HG02973 (cell line): Measurements from ENCODE around the gene BABAM2.
"Not testable (repeated sequence)": the region's sequence is repeated elsewhere in the genome, so short reads cannot be mapped to it uniquely, and the experiment has no call there.

Experiments
- ATAC-seq: cut with Tn5 transposase; IDR thresholded peaks from one replicate; pipeline ENCODE4 v1.9.1; 2021; ENCODE audit warnings: moderate library complexity; ENCODE audit not compliant: unreplicated experiment

The BABAM2 gene

DNA sequence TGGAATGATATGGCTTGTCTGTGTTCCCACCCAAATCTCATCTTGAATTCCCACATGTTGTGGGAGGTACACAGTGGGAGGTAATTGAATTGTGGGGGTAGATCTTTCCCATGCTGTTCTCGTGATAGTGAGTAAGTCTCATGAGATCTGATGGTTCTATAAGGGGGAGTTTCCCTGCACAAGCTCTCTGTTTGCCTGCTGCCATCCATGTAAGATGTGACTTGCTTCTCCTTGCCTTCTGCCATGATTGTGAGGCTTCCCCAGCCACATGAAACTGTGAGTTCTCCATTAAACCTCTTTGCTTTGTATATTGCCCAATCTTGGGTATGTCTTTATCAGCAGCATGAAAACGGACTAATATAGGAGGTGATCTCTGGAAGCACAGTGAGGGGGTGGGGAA is 78.4 kb downstream of the BABAM2 start:
- not testable (repeated sequence) for ATAC-seq

- no peak for ATAC-seq
Observed at GRCh38 chr2:27972311-27972710, 81.8 kb downstream of the BABAM2 start.

DNA sequence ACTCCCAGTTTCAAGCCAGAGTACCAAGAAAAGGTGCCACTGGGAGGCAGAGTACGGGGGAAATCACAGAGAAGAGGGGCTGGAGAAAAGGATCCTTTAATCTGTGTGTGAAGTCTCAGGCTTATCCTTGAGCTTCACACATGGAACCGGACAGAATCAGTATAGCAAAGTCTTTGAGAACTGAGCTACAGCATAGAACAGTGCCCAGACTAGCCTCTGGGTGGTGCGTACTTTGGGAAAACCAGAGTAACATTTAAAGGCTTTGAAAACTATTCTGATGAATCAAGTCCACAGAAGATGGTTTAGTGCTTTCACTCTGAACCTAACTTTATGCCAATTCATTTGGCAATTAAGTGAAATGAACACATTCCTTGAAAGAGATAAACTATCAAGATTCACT is 83.1 kb downstream of the BABAM2 start:
- ATAC-seq, result no peak

DNA sequence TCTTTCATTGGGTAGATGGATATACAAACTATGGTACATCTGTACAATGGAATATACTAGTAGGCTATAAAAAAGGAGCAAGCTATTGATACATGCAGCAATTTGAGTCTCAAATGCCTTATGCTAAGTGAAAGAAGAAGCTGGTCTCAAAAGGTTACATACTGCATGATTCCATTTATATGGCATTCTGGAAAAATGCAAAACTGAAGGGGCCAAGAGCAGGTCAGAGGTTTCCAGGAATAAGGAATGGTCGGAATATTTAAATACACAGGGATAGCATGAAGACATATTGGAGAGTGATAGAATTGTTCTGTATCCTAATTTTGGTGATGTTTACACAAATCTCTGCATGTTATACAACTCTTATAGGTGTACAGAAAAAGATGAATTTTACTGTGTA is 85.8 kb downstream of the BABAM2 start:
- no peak for ATAC-seq

DNA sequence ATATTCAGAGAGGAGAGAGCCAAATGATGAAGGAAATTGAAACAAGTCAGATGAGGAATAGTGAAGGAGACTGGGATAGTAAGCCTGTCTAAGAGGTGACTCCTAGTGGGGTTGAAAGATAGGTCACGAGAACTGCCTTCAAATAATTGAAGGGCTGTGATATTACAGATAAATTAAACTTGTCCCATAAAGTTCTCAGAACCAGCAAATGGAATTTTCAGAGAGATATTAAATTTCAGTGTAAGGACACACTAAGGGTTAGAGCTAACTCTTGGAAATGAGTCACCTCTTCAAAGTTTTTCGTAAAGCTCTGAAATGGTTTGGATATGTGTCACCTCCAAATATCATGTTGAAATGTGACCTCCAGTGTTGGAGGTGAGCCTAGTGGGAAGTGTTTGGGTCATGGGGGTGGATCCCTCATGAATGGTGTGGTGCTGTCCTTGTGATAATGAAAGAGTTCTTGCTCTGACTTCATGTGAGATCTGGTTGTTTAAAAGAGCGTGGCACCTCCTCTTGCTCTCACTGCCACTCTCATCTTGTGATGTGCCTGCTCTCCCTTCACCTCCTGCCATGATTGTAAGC is 87.3 kb downstream of the BABAM2 start:
- no peak for ATAC-seq

DNA sequence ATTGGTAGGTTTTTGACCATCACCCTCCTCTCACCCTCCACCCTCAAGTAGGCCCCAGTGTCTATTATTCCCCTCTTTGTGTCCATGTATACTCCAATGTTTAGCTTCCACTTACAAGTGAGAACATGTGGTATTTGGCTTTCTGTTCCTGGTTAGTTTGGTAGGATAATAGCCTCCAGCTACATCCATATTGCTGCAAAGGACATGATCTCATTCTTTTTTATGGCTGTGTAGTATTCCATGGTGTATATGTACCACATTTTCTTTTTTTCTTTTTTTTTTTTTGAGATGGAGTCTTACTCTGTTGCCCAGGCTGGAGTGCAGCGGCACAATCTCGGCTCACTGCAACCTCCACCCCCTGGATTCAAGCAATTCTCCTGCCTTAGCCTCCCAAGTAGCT is 88.2 kb downstream of the BABAM2 start:
- ATAC-seq, result not testable (repeated sequence)

- ATAC-seq, result no peak
Observed at GRCh38 chr2:27980242-27980641, 89.7 kb downstream of the BABAM2 start.

- ATAC-seq, result no peak
Observed at GRCh38 chr2:27984153-27984552, 93.6 kb downstream of the BABAM2 start.

DNA sequence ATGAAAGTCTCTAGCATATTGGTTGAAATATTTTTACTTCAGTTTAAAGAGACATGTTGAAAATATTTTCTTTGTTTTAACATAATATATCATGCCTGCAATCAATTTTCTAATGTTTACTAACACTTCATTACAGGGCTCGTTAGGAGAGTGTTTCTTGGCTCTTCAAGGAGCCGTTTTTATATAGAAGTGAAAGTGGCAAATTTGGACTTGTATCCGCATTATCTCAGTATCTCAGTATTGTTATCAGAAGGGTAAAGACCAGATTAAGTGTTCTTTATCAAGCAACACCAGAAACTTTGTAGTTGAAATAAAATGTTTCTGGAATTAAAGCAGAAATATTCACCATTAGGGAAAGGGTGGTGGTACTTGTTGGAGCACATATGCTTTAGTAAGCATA is 97.8 kb downstream of the BABAM2 start:
- no peak for ATAC-seq

DNA sequence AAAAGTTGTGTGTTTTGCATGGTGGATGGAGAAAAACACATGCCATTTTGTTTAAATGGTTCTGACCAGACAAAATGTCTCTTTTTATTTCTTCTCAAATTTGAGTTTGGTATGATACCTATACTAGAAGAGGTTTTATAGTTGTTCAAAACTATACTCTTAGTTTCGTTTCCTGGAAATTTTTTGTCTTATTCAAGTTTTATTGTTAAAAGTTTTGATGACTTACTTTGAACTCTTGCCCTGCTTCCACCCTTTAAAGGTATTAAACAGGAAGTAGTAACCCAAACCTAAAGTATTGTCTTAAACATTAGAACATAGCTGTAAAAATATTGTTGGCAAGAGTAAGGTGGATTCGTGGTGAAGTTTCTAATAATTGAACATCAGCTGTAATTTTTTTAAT is 98.2 kb downstream of the BABAM2 start:
- ATAC-seq, result no peak

- ATAC-seq, result no peak
Observed at GRCh38 chr2:27989149-27989548, 98.6 kb downstream of the BABAM2 start.

DNA sequence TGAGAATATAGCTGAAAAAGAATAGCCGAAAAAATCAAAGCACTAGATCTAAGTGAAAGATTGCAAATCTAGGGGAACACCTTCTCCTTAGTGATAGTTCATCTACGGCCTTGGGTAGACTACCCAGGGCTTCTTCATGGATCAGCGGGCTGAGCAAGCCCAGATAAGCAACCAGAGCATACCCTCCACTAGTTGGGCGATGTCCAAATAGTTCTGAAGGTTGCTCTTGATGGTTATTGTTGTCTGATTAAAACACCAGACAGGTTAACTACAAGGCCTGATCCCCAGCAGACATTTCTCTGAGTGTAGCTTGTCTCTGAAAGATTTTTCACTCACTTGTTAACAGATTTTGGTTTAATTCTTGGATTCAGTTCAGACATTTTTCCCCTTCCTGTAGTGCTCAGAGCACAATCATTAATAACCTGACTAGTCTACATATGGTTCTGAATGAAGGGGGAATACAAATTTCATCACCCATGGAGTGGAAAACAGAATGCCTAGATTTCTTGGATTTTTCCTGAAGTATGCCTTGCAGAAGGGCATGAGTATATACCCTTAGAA is 99.6 kb downstream of the BABAM2 start:
- ATAC-seq, result no peak

GRCh38 chr2:27991146-27991545 is 100.6 kb downstream of the BABAM2 start:
- no peak for ATAC-seq

GRCh38 chr2:27992787-27993401 is 102.4 kb downstream of the BABAM2 start:
- ATAC-seq, result no peak

GRCh38 chr2:27993402-27993787 is 102.9 kb downstream of the BABAM2 start:
- ATAC-seq, result no peak

DNA sequence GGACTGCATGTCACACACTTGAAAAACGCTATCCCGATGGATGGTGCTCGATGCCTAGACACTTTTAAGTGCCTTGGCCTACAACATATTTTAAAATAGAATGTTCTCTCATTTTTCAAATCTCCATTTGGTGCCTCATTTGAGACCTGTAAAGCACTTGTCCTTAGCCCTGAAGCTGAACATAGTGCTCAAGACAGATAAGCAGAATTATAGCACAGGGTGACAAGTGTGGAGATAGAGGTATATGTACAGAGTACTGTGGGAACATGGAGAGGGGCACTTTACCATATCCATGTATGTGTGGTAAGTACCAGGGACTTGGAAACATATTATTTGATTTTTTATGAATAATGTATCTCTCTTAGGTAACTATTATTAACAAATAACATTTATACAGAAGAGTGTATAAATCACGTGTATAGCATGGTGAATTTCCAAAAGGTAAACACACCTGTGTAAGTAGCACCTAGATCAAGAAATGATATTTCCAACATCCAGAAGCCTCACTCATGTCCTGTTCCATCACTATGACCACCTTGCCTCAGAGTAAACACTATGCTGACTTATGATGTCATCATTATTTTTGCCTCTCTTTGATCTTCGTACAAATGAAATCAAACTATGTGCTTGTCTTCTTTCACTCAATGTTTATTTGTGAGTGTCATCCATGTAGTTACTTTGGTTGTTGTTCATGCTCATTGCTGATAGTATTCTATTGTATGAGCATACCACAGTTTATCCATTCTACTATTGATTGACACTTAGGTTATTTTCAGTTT is 103.6 kb downstream of the BABAM2 start:
- ATAC-seq, result no peak

DNA sequence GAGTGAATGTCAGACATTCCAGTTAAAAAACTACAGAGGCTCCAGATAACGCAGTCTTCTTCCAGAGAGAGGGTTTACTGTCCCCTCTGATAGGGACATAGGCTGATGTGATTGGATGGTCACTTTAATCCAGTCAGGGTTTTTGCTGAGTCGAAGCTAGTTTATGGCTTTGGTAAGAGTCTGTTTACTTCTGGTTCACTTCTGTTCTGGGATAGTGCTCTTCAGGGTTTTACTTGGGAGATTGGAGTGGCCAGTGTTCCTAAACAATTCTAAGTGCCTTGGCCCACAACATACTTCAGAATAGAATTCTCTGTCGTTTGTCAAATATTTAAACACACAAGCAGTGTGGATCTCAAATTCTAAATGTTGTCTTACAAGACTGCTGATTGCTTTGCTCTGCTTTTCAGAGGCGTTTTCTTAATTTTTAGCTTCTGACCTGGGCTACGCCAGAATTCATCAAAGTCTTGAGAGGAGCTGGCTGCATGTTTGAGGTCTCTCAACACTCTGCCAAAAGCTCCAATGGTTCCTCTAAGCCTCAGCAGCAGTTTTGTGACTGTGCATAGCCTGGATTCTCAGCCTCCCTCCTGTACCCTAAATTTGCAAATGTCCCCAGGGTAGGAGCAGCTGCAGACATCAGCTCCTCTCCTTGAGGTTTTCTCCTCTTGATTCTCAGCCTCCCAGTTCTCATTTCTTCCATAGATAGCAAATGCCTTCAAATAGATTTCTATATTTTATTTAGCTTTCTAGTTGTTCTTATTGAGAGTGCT is 105.8 kb downstream of the BABAM2 start:
- ATAC-seq, result no peak

GRCh38 chr2:28000287-28000686 is 109.8 kb downstream of the BABAM2 start:
- ATAC-seq, result no peak

DNA sequence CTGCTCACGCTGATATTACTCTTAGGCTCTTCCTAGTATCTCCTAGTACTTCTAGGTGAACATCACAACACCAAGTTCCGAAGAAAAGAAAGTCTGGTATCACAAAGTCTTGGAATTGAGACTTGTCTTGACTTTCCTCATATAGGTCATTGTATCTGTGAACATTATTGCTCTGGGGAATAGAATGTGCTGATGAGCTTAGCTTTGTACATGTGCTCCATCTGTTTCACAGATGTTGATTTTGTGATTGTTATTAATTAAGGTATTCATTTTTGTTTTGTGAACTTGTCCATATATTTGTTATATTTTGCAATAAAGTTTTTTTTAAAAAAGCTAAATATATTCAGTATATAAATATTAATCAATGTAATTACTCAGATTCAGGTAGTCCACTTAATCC is 111.7 kb downstream of the BABAM2 start:
- no peak for ATAC-seq

- no peak for ATAC-seq
Observed at GRCh38 chr2:28004086-28004485, 113.6 kb downstream of the BABAM2 start.

- no peak for ATAC-seq
Observed at GRCh38 chr2:28009732-28010131, 119.2 kb downstream of the BABAM2 start.
